H1 (cell line): ENCODE data around the gene URB2. TPM values are rescaled to one million over a fixed set of nuclear protein-coding genes. Genes with fewer than 3 reads are reported as not detected.
A peak's percentile ranks its signal among the peaks of the same experiment; 100 is the strongest.

ENCODE experiments used
- CTCF ChIA-PET: fragments of 300-600 bp; sonication (Branson Sonifier 250); formaldehyde crosslinking; loops from one replicate; lab custom pipeline; 2021; ENCODE audit not compliant: partially characterized antibody; lab: Charles Lee
- POLR2A ChIA-PET: fragments of 300-600 bp; sonication (Branson Sonifier 250); formaldehyde crosslinking; loops from one replicate; lab custom pipeline; 2021; ENCODE audit warnings: inconsistent platforms; ENCODE audit not compliant: partially characterized antibody; lab: Charles Lee
- DNase-seq, 2 experiments: peaks; one replicate each; pipeline versions ENCODE4 v3.0.0 to v3.0.0-alpha.2; 2010 to 2022; ENCODE audit warnings: low spot score in 2 of 2, low read depth in 1 of 2, mixed read lengths in 1 of 2
- FAIRE-seq: peaks from 2 replicates; lab custom pipeline; 2011; peaks lifted over from hg19 to GRCh38; lab: Jason Lieb, UNC
- H2AFZ ChIP-seq: 2 replicates; pipeline ENCODE4 v1.8.1; 2012; ENCODE audit warnings: low read length, inconsistent platforms
- H2AK5ac ChIP-seq: 2 replicates; pipeline ENCODE4 v1.6.1; 2013; ENCODE audit warnings: low read depth, low read length
- H2BK120ac ChIP-seq: replicated peaks from 2 replicates; pipeline ENCODE3; 2013; ENCODE audit warnings: low read depth, low read length, inconsistent platforms
- H2BK12ac ChIP-seq: 2 replicates; pipeline ENCODE4 v1.6.1; 2013; ENCODE audit warnings: low read depth, low read length
- H2BK15ac ChIP-seq: 2 replicates; pipeline ENCODE4 v1.6.1; 2013; ENCODE audit warnings: low read length
- H2BK20ac ChIP-seq: 2 replicates; pipeline ENCODE4 v1.6.1; 2013; ENCODE audit warnings: low read length
- H2BK5ac ChIP-seq: 2 replicates; pipeline ENCODE4 v1.6.1; 2013; ENCODE audit warnings: low read depth, low read length
- H3K14ac ChIP-seq: 2 replicates; pipeline ENCODE4 v1.6.1; 2013; ENCODE audit warnings: inconsistent platforms; ENCODE audit not compliant: insufficient read length
- H3K18ac ChIP-seq: 2 replicates; pipeline ENCODE4 v1.6.1; 2013; ENCODE audit warnings: low read length; ENCODE audit errors: extremely low read depth
- H3K23ac ChIP-seq: 2 replicates; pipeline ENCODE4 v1.6.1; 2013; ENCODE audit warnings: inconsistent platforms; ENCODE audit not compliant: insufficient read length
- H3K23me2 ChIP-seq: 2 replicates; pipeline ENCODE4 v1.6.1; 2013; ENCODE audit warnings: low read depth, low read length
- H3K27ac ChIP-seq: 2 replicates; pipeline ENCODE4 v1.6.1; 2011; ENCODE audit warnings: low read depth, low read length, inconsistent platforms
- H3K27me3 ChIP-seq, 4 experiments: replicated peaks in 1 of 4; 1 replicate in 1 of 4; 2 replicates in 3 of 4; pipeline versions ENCODE4 v1.6.1 to v1.8.1; 2011 to 2013; ENCODE audit warnings: low read length in 3 of 4, mild to moderate bottlenecking in 3 of 4, inconsistent platforms in 2 of 4, mixed read lengths in 2 of 4, moderate library complexity in 1 of 4; ENCODE audit not compliant: control insufficient read depth in 3 of 4, insufficient read depth in 3 of 4; ENCODE audit errors: extremely low read depth in 1 of 4
- H3K36me3 ChIP-seq, 4 experiments: 2 replicates each; pipeline versions ENCODE4 v1.6.1 to v1.8.1; 2011 to 2013; ENCODE audit warnings: mild to moderate bottlenecking in 4 of 4, low read length in 3 of 4, moderate library complexity in 2 of 4, control low read depth in 1 of 4, inconsistent platforms in 1 of 4; ENCODE audit not compliant: insufficient read depth in 4 of 4, control insufficient read depth in 2 of 4
- H3K4ac ChIP-seq: replicated peaks from 2 replicates; pipeline ENCODE3; 2013; ENCODE audit warnings: low read length, low read depth, mixed read lengths, inconsistent platforms; ENCODE audit not compliant: insufficient read length
- H3K4me1 ChIP-seq, 4 experiments: replicated peaks in 1 of 4; 1 replicate in 1 of 4; 2 replicates in 3 of 4; pipeline versions ENCODE4 v1.6.1 to v1.8.1; 2011 to 2013; ENCODE audit warnings: low read length in 3 of 4, inconsistent platforms in 2 of 4, mixed read lengths in 1 of 4; ENCODE audit not compliant: insufficient read depth in 4 of 4, control insufficient read depth in 3 of 4
- H3K4me2 ChIP-seq, 2 experiments: 2 replicates each; pipeline versions ENCODE4 v1.6.1 to v1.8.1; 2011 to 2013; ENCODE audit warnings: low read depth in 2 of 2, low read length in 2 of 2, control low read depth in 1 of 2, inconsistent platforms in 1 of 2, mild to moderate bottlenecking in 1 of 2; ENCODE audit not compliant: insufficient read depth in 1 of 2
- H3K4me3 ChIP-seq, 4 experiments: fragments of 200-600, 300-600 bp in 1 of 4; sonication (generic), shearing (Covaris generic), sonication (Bioruptor Twin) in 1 of 4; 2 replicates each; pipeline versions ENCODE4 v1.5.1 to v1.8.1; 2011 to 2016; ENCODE audit warnings: low read length in 4 of 4, low read depth in 3 of 4, control low read depth in 2 of 4, inconsistent platforms in 2 of 4, mild to moderate bottlenecking in 2 of 4, mixed read lengths in 1 of 4, moderate library complexity in 1 of 4; ENCODE audit not compliant: insufficient read depth in 2 of 4; ENCODE audit errors: extremely low read depth in 1 of 4
- H3K56ac ChIP-seq: replicated peaks from 2 replicates; pipeline ENCODE3; 2013; ENCODE audit warnings: low read depth, mild to moderate bottlenecking, mixed read lengths, low read length, inconsistent platforms; ENCODE audit not compliant: insufficient read length
- H3K79me1 ChIP-seq: 2 replicates; pipeline ENCODE4 v1.6.1; 2013; ENCODE audit warnings: low read depth, low read length, control low read depth
- H3K79me2 ChIP-seq, 2 experiments: 2 replicates each; pipeline versions ENCODE4 v1.6.1 to v1.8.1; 2012 to 2013; ENCODE audit warnings: low read length in 2 of 2, mild to moderate bottlenecking in 2 of 2, inconsistent platforms in 1 of 2; ENCODE audit not compliant: insufficient read depth in 2 of 2, control insufficient read depth in 1 of 2
- H3K9ac ChIP-seq, 4 experiments: replicated peaks in 1 of 4; 1 replicate in 1 of 4; 2 replicates in 3 of 4; pipeline versions ENCODE4 v1.6.1 to v1.8.1; 2011 to 2013; ENCODE audit warnings: low read depth in 3 of 4, low read length in 3 of 4, control low read depth in 2 of 4, mild to moderate bottlenecking in 2 of 4, moderate library complexity in 2 of 4, inconsistent platforms in 1 of 4; ENCODE audit errors: extremely low read depth in 1 of 4
- H3K9me3 ChIP-seq, 2 experiments: 2 replicates each; pipeline versions ENCODE4 v1.6.1 to v1.8.1; 2012 to 2013; ENCODE audit warnings: mild to moderate bottlenecking in 2 of 2, moderate library complexity in 2 of 2, control low read depth in 1 of 2, inconsistent platforms in 1 of 2, low read depth in 1 of 2, low read length in 1 of 2, mixed read lengths in 1 of 2; ENCODE audit not compliant: insufficient read depth in 2 of 2
- H4K20me1 ChIP-seq, 2 experiments: replicated peaks in 1 of 2; 2 replicates each; pipeline versions ENCODE3 to v1.8.1; 2011 to 2013; ENCODE audit warnings: inconsistent platforms in 2 of 2, low read length in 2 of 2, mild to moderate bottlenecking in 1 of 2; ENCODE audit not compliant: insufficient read depth in 2 of 2, control insufficient read depth in 1 of 2
- H4K5ac ChIP-seq: 2 replicates; pipeline ENCODE4 v1.6.1; 2013; ENCODE audit warnings: low read length, low read depth, mixed read lengths, inconsistent platforms; ENCODE audit not compliant: insufficient read length
- H4K8ac ChIP-seq: 2 replicates; pipeline ENCODE4 v1.8.0; 2013; ENCODE audit warnings: mild to moderate bottlenecking, moderate library complexity, low read length, inconsistent platforms; ENCODE audit not compliant: insufficient read depth; ENCODE audit errors: extremely low read depth
- H4K91ac ChIP-seq: replicated peaks from 2 replicates; pipeline ENCODE3; 2013; ENCODE audit warnings: low read length, mixed read lengths, inconsistent platforms; ENCODE audit not compliant: insufficient read length
- GABPA ChIP-seq: IDR thresholded peaks from 2 replicates; pipeline ENCODE4 v1.6.1; 2011; ENCODE audit warnings: mild to moderate bottlenecking, low read length, moderate library complexity, borderline replicate concordance; ENCODE audit not compliant: insufficient read depth
- HDAC6 ChIP-seq: IDR thresholded peaks from one replicate; pipeline ENCODE4 v1.7.1; 2012; ENCODE audit warnings: low read depth, mild to moderate bottlenecking, inconsistent platforms, low read length, moderate library complexity
- JUN ChIP-seq: IDR thresholded peaks from 2 replicates; pipeline ENCODE4 v1.6.1; 2011; ENCODE audit warnings: low read depth, mild to moderate bottlenecking, improper control_type of control experiment, low read length
- KDM5A ChIP-seq: fragments of 200-600 bp; IDR thresholded peaks from 2 replicates; pipeline ENCODE4 v1.7.1; 2012; ENCODE audit warnings: mild to moderate bottlenecking, low read length, inconsistent platforms, mixed read lengths
- PHF8 ChIP-seq: fragments of 200-600 bp; sonication (generic); conservative IDR thresholded peaks from 2 replicates; pipeline ENCODE4 v1.7.1; 2012; ENCODE audit warnings: low read depth, mild to moderate bottlenecking, inconsistent platforms, low read length, moderate library complexity
- SIN3A ChIP-seq, 2 experiments: IDR thresholded peaks in 1 of 2; conservative IDR thresholded peaks in 1 of 2; 2 replicates each; pipeline ENCODE4 v1.6.1; 2011 to 2012; ENCODE audit warnings: low read length in 2 of 2, improper control_type of control experiment in 1 of 2, low read depth in 1 of 2, mild to moderate bottlenecking in 1 of 2
- SIRT6 ChIP-seq: IDR thresholded peaks from one replicate; pipeline ENCODE4 v1.7.1; 2012; ENCODE audit warnings: low read length, inconsistent platforms
- SIX5 ChIP-seq: IDR thresholded peaks from 2 replicates; pipeline ENCODE4 v1.6.1; 2011; ENCODE audit warnings: mild to moderate bottlenecking, low read depth, low read length
- SUZ12 ChIP-seq: fragments of 200-600 bp; sonication (generic); IDR thresholded peaks from 2 replicates; pipeline ENCODE4 v1.6.1; 2012; ENCODE audit warnings: mild to moderate bottlenecking, inconsistent platforms, low read length, moderate library complexity, mixed read lengths
- TAF1 ChIP-seq: IDR thresholded peaks from 2 replicates; pipeline ENCODE4 v1.6.1; 2011; ENCODE audit warnings: mild to moderate bottlenecking, low read depth, low read length
- TCF12 ChIP-seq: IDR thresholded peaks from 2 replicates; pipeline ENCODE4 v1.6.1; 2011; ENCODE audit warnings: low read depth, mild to moderate bottlenecking, low read length
- WGBS, 2 experiments: shearing (Covaris generic) in 1 of 2; methylation state at CpG; one replicate each; pipeline versions ENCODE4 v1.1.6 to v1.1.7; 2013 to 2015; ENCODE audit warnings: low lambda C conversion rate in 2 of 2, mixed read lengths in 2 of 2, inconsistent platforms in 1 of 2, low coverage in 1 of 2, missing lambda C conversion rate in 1 of 2; ENCODE audit not compliant: insufficient replicate concordance in 2 of 2, insufficient coverage in 1 of 2, insufficient read length in 1 of 2; ENCODE audit errors: extremely low coverage in 1 of 2, missing lambda C conversion rate in 1 of 2; 5-methylcytosine and 5-hydroxymethylcytosine counted together
- polyA plus RNA-seq, 7 experiments: library from polyadenylated mRNA; depleted of rRNA in 3 of 7; stranded (reverse) in 5 of 7; unstranded in 2 of 7; fragments of >200 nt in 5 of 7; fragments of 200-250 nt in 2 of 7; gene quantifications; 1 replicate in 5 of 7; 2 replicates in 1 of 7; 4 replicates in 1 of 7; pipeline versions ENCODE4 v1.2.1 to v1.2.3, GENCODE V29; 2011 to 2013; ENCODE audit warnings: missing spikeins in 2 of 7, mixed read lengths in 2 of 7
- total RNA-seq: library from RNA; stranded (reverse); fragmentation: NEBNext Ultra II Directional; extraction: Animal tissue kit (Norgen Biotek cat#: 25700); gene quantifications from 2 replicates; pipeline ENCODE4 v1.2.1, GENCODE V29; 2021
- TF ChIP-seq, protein P1 (sequence below): IDR thresholded peaks from 2 replicates; pipeline ENCODE4 v1.6.1; 2011; ENCODE audit warnings: low read depth, mild to moderate bottlenecking, low read length; ENCODE audit not compliant: insufficient read depth
- TF ChIP-seq, protein P2 (sequence below): IDR thresholded peaks from 2 replicates; pipeline ENCODE4 v1.6.1; 2012; ENCODE audit warnings: inconsistent platforms

The URB2 gene
- total and polyA plus RNA-seq, 2 of the 8 experiments (the other 6 are each of a cell fraction or from before 2014, with no cell fraction given) = 13.7 to 33.0 TPM

DNA sequence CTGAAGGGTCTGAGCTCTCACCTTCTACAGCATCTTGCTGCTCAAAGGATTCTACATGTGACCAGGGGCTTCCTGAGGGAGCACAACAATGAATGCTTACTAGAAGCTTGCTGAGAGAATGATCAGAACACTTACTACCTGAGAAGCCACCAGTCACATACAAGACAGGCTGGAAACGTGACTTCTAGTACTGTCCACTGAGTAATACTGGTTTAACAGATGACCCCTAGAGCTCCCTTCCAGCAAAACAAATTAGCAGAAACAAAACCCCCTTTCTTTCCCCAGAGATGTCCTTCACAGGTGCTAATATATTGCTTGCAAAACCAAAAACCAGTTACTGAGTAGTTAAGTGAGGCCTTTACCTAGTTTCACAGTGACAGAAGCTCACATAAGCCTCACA is 2.2 kb upstream of the URB2 start:
- Histone ChIP-seq H3K79me2 (peaks cover 21 to 89% of the 10 kb centered on the region in 2 experiments), H2BK20ac (no peak overlapping the region), H2BK120ac (no peak overlapping the region), H4K8ac (no peak overlapping the region), H3K18ac (no peak overlapping the region), H3K27ac (no peak overlapping the region), H3K9me3 (no peaks in the 10 kb centered on the region), H2BK12ac (no peak overlapping the region), H3K14ac (no peak overlapping the region), H3K4me3 (no peak overlapping the region), H3K36me3 (no peaks in the 10 kb centered on the region; a peak in 1 of 8 replicates), H3K4ac (no peak overlapping the region), H3K4me1 (peaks cover 3 to 11% (median 5%) of the 10 kb centered on the region in 4 experiments; a peak in 6 of 7 replicates), H4K5ac (no peak overlapping the region), H3K9ac (no peak overlapping the region), H2AK5ac (no peak overlapping the region), H3K27me3 (no peaks in the 10 kb centered on the region), H2BK5ac (no peak overlapping the region), H3K56ac (no peak overlapping the region), H3K79me1 (peaks cover 20% of the 10 kb centered on the region), H3K23me2 (peaks cover 10% of the 10 kb centered on the region), H4K20me1 (peaks cover 5 to 12% of the 10 kb centered on the region in 2 experiments), H3K23ac (no peak overlapping the region), H3K4me2 (peak overlapping the region in 1 of 2 experiments; percentile 100; a peak in 1 of 4 replicates), H2AFZ (no peak overlapping the region), H4K91ac (no peak overlapping the region), H2BK15ac (no peak overlapping the region)
- ChIA-PET CTCF (interaction anchor here (0.6 to 2.7 kb wide), 5 partner anchors 11 to 1625 kb away, joined by 3 to 14 read pairs (median 4); partner anchors contain the start of gene ABCB10), POLR2A (interaction anchor here (0.6 to 1.4 kb wide), 7 partner anchors 9 to 343 kb away, joined by 3 to 4 read pairs (median 3); no protein-coding TSS in a partner anchor)
- DNase-seq = no peak
- no peak for FAIRE-seq
- WGBS, 2 experiments = 85% methylated on average over 1 of the region's 1 CpG; no CpG with 5 or more reads in 1 of the 2 experiments
- TF ChIP-seq KDM5A = no peak
- no peak for TF ChIP-seq HDAC6
- TF ChIP-seq SIRT6 = no peak
- no peak for TF ChIP-seq TAF1
- TF ChIP-seq SUZ12 = no peak
- TF ChIP-seq PHF8 = no peak
- TF ChIP-seq SIX5 = no peak
- TF ChIP-seq, protein P1, sequence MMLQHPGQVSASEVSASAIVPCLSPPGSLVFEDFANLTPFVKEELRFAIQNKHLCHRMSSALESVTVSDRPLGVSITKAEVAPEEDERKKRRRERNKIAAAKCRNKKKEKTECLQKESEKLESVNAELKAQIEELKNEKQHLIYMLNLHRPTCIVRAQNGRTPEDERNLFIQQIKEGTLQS = no peak
- TF ChIP-seq JUN = no peak
- no peak for TF ChIP-seq TCF12
- no peak for TF ChIP-seq GABPA
- TF ChIP-seq, protein P2, sequence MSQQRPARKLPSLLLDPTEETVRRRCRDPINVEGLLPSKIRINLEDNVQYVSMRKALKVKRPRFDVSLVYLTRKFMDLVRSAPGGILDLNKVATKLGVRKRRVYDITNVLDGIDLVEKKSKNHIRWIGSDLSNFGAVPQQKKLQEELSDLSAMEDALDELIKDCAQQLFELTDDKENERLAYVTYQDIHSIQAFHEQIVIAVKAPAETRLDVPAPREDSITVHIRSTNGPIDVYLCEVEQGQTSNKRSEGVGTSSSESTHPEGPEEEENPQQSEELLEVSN = no peak
- no peak for TF ChIP-seq SIN3A (conservative IDR thresholded peaks at IDR 0.05 in 1 of 2, IDR thresholded peaks at IDR 0.05 in 1 of 2; ENCODE audit: low read depth in 1 of 2, low read length in 2 of 2)
